Stomach smooth muscle (tissue), 2 donors: ENCODE measurements around the gene LRRC4C.

Experiments used
- H3K27ac ChIP-seq: one replicate; pipeline ENCODE4 v1.7.0; 2013; ENCODE audit warnings: mild to moderate bottlenecking, low read length, inconsistent platforms
- H3K27me3 ChIP-seq, 2 donors: one replicate each; pipeline ENCODE4 v1.7.0; 2013; ENCODE audit warnings: low read length in 2 of 2; ENCODE audit not compliant: insufficient read depth in 2 of 2, control insufficient read depth in 1 of 2
- H3K36me3 ChIP-seq, 2 donors: one replicate each; pipeline ENCODE4 v1.7.0; 2013; ENCODE audit warnings: low read length in 2 of 2; ENCODE audit not compliant: control insufficient read depth in 2 of 2, insufficient read depth in 2 of 2
- H3K4me1 ChIP-seq: one replicate; pipeline ENCODE4 v1.7.0; 2013; ENCODE audit warnings: low read length; ENCODE audit not compliant: control insufficient read depth, insufficient read depth
- H3K4me3 ChIP-seq, 2 donors: one replicate each; pipeline ENCODE4 v1.7.0; 2013; ENCODE audit warnings: low read length in 2 of 2
- H3K9ac ChIP-seq, 2 donors: one replicate each; pipeline ENCODE4 v1.7.0; 2013; ENCODE audit warnings: low read length in 2 of 2, mild to moderate bottlenecking in 1 of 2
- H3K9me3 ChIP-seq, 2 donors: one replicate each; pipeline ENCODE4 v1.7.0; 2013; ENCODE audit warnings: low read length in 2 of 2; ENCODE audit not compliant: control insufficient read depth in 2 of 2
- donor health status: healthy.
- donor health status: Pancreatic carcinoma.

LRRC4C gene

DNA sequence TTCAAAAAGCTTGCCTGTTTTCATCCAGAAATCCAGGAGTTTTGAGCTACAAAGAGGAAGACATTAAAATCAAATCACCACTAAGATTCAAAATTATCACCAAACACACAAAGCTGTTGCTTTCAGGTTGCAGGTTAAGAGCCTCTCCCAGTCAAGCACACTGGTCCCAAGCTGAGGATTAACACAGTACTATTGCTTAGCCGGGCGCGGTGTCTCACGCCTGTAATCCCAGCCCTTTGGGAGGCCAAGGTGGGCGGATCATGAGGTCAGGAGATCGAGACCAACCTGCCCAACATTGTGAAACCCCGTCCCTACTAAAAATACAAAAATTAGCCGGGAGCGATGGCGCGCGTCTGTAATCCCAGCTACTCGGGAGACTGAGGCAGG is 1165.1 kb downstream of the LRRC4C start:
- Histone ChIP-seq H3K27ac (no peak overlapping the region), H3K4me3 (peak overlapping the region in 1 of 2 donors; percentile 84), H3K9me3 (no peaks in the 10 kb centered on the region), H3K9ac (no peak overlapping the region), H3K27me3 (peaks cover 5 to 10% of the 10 kb centered on the region in 2 donors), H3K36me3 (no peaks in the 10 kb centered on the region), H3K4me1 (no peaks in the 10 kb centered on the region)

DNA sequence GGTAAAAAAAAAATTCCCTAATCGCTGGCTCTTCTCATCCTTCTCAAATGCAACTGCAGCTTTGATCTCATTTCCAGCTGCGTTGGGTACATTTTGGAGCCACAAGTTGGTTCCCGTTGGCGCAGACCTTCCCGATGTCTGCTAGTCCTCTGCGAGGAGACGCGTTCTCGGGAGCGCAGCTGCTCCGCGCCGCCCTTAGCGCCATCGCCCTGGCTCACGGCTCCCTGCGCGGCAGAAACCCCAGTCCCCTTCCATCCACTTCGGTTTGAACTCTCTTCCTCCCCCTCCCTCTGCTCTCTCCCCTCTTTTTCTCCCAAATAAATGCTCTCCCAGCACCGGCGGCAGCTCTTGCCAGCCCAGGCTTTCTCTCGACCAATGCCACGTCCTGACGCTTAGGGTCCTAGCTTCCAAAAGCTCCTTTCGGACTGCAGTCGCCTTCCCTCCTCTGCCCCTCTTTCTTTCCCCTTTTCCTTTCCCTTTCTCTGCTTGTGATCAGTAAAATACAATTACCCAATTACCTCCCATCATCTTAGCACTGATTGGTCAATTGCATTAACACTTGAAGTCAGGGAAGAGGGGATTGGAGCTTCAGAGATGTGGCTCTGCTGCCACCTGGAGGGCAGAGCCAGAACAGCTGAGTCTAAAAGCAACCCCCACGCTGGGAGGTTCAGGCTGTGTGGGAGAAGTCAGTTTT is 1165.7 kb downstream of the LRRC4C start:
- Histone ChIP-seq H3K36me3 (no peaks in the 10 kb centered on the region), H3K27me3 (peaks cover 5 to 10% of the 10 kb centered on the region in 2 donors), H3K9me3 (no peaks in the 10 kb centered on the region), H3K9ac (peak overlapping the region; percentile 64 to 66), H3K4me3 (peak overlapping the region; percentile 84 to 89), H3K4me1 (no peaks in the 10 kb centered on the region), H3K27ac (peak overlapping the region; percentile 31)

DNA sequence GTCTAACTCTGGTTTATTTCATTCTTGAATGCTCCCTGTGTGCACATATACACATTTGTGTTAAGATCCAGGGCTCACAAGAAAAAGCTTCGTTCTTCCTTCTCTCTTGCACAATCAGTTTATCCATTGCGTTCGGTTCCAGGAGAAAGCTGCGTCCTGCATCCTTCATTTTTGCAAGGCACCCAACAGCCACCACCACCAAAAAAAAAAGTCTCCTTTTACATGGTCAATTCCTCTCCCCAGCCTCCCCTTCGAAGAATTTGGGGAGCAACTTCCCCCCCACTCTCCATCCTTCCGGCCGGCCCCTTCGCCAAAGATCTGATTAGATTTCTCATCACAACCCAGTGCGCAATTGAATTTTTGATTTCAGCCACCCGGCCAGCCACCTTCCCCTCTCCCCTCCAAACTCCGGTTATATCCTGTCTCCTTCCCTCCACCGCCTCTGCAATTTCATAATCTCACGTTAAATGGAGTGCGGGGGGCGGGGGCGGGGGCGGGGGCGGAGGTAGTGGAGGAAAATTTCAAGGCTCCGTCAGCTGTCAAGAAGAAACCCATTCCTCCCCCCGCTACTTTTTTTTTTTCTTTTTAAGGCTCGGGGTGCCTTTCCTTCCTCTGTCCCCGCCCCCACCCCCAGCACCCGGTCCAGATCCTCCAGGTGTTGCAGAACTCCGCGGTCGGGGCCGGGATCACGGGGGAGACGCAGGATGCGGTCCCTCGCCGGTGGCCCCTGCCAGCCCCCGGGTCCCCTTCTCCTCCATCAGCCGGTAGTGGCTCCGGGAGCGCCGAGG is 1166.5 kb downstream of the LRRC4C start:
- Histone ChIP-seq H3K4me3 (peak overlapping the region; percentile 84 to 89), H3K36me3 (no peaks in the 10 kb centered on the region), H3K9ac (peak overlapping the region in 1 of 2 donors; percentile 64), H3K4me1 (no peaks in the 10 kb centered on the region), H3K27me3 (peaks cover 5 to 10% of the 10 kb centered on the region in 2 donors), H3K9me3 (no peaks in the 10 kb centered on the region), H3K27ac (no peak overlapping the region)

DNA sequence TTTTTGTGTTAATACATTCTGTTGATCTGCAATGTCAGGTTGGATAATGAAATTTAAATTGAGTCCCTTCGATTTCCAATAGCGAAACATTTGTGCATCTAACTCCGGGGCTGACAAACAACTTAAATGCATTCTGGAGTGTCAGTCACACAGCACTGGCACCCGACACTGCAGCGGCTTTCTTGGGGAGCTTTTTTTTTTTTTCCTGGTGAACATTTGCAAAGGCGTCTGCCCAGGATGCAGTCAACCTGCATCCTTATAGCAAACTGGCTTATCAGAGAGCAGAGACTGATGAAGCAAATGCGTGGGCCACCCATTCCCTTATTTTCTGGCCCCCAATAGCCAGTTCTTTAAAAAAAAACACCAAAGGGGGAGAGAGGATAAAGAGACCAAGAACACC is 1167.7 kb downstream of the LRRC4C start:
- Histone ChIP-seq H3K4me1 (no peaks in the 10 kb centered on the region), H3K4me3 (peak overlapping the region; percentile 46 to 84), H3K36me3 (no peaks in the 10 kb centered on the region), H3K9me3 (no peaks in the 10 kb centered on the region), H3K27me3 (peaks cover 5 to 10% of the 10 kb centered on the region in 2 donors), H3K9ac (peak overlapping the region in 1 of 2 donors; percentile 12), H3K27ac (no peak overlapping the region)

DNA sequence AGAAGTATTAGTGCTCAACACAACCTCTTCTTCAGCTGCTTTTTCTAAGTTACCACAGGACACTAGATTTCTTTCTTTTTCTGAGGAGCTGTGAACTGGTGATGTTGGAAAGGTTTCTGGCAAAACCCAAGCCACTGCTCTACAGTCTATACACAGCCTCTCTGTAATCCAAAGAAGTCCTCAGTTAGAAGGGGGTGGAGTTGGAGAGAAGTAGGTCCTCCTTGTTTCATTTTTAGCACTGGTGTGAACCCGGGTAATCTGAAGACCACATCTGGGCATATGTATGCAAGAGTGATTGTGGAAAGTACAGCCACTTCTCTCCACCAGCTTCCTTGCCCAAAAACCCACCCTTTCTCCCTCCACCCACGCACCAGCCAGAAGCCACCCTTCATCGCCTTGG is 1168.1 kb downstream of the LRRC4C start:
- Histone ChIP-seq H3K27me3 (peaks cover 5 to 8% of the 10 kb centered on the region in 2 donors), H3K36me3 (no peaks in the 10 kb centered on the region), H3K9me3 (no peaks in the 10 kb centered on the region), H3K27ac (no peak overlapping the region), H3K4me1 (no peaks in the 10 kb centered on the region), H3K4me3 (peak overlapping the region; percentile 46 to 50), H3K9ac (peak overlapping the region in 1 of 2 donors; percentile 16)

DNA sequence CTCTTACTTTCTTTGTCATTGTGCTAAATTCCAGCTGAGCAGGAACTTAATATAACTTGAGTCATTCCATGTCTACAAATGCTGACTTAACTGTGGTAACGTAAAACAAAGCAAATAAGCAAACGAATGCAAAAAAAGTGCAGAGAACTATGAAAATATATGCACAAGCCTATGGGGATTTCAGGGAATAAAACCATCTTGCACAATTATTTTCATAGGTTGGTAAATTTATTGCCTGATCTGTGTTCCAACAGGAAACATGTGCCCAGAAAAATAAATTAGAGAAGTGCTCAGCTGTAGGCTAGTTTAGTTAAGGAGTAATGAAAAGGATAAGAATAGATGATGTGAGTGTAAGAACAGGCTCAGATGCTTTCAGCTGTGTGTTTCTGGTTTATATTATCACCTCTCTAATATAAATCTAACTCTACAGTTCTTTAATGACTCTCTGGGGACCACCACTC is 1169.3 kb downstream of the LRRC4C start:
- peak overlapping the region in 1 of 2 donors; percentile 33 for H3K9ac ChIP-seq
- H3K9me3 ChIP-seq, result no peaks in the 10 kb centered on the region
- no peak overlapping the region for H3K27ac ChIP-seq
- no peak overlapping the region for H3K4me3 ChIP-seq
- H3K27me3 ChIP-seq, result peaks cover 5% of the 10 kb centered on the region in 2 donors
- no peaks in the 10 kb centered on the region for H3K36me3 ChIP-seq
- H3K4me1 ChIP-seq, result no peaks in the 10 kb centered on the region

DNA sequence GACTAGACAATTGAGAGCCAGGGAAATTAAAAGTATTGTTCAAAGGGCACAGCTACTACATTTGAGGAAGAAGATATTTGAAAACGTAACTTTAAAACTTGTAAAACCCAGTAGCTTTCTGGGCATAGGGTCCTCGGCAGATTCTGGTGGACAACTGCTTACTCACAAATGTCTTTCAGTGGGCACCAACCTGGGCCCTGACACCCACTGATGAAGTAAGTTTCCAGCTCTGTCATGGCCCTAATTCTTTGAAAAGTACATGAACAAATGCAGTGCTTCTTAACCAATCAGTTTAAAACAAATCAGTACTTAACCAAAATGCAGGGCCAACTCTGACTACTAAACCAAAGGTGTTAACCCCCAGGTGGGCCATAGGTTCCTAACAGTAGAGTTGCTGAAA is 1170.1 kb downstream of the LRRC4C start:
- H3K36me3 ChIP-seq, result no peaks in the 10 kb centered on the region
- H3K9ac ChIP-seq, result peak overlapping the region in 1 of 2 donors; percentile 12
- peak overlapping the region; percentile 10 to 32 for H3K4me3 ChIP-seq
- H3K9me3 ChIP-seq, result no peaks in the 10 kb centered on the region
- no peak overlapping the region for H3K27ac ChIP-seq
- H3K27me3 ChIP-seq, result peaks cover 5% of the 10 kb centered on the region in 2 donors
- no peaks in the 10 kb centered on the region for H3K4me1 ChIP-seq

DNA sequence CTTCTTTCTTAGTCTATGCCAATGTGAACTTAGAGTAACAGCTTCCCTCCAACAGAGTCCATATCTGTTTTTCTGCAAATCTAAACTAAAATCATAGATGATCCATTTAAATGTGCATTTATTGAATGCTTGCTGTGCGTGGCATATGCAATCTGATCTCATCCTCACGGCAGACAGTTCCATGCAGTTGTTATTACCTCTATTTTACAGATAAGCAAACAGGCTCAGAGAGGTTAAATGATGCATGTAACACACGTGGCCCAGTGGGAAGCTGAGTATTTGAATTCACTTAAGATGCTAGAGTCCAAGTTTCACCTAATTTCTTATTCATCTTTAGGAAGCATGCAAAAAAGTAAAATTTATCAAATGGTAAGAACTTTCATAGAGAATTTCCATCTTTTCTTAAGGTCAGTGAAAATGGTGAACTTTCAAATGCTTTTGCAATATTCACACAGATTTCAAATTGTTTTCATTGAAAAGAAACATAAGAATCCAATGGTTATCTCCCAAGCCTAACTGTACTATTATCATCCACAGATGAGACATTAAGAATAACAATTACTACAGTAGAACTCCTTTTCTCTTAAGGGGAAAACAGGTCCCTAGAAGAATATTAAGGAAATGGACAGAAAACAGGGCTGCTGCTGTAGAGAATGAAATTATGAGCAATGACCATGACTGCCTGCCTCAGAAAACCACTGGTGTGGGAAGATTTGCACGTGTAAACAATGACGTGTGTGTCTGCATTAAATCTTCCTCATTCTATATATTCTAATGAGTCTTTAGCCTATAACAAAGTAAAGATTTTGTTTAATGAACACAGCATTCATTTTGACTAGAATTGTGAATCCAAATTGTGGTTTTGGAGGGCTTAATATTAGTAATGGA is 1171.3 kb downstream of the LRRC4C start:
- Histone ChIP-seq H3K4me3 (no peak overlapping the region), H3K27ac (no peak overlapping the region)

DNA sequence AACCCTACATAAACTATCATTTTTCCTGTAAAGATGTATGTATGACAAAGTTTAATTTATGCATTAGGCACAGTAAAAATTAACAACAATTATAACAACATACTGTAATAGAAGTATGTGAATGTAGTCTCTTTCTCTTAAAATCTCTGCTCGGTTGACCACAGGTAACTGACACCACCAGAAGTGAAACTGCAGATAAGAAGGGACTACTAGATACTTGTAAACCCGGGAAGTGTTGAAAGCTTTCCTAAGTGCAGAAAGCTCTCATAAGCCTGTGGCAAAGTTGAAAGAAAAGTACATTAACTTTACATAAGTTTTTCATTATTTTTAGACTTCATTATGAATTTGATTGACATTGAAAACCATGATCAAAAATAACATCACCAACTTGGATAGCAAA is 1173.3 kb downstream of the LRRC4C start:
- H3K36me3 ChIP-seq, result no peaks in the 10 kb centered on the region
- peaks cover 0 to 2% of the 10 kb centered on the region in 2 donors for H3K27me3 ChIP-seq
- no peaks in the 10 kb centered on the region for H3K4me1 ChIP-seq
- no peak overlapping the region for H3K27ac ChIP-seq
- H3K4me3 ChIP-seq, result no peak overlapping the region
- H3K9ac ChIP-seq, result no peak overlapping the region
- H3K9me3 ChIP-seq, result no peaks in the 10 kb centered on the region

More for the DNA sequence above, 1171.3 kb downstream of the LRRC4C start:
- Histone ChIP-seq H3K4me1 (no peaks in the 10 kb centered on the region), H3K27me3 (peaks cover 5% of the 10 kb centered on the region in 2 donors), H3K9me3 (no peaks in the 10 kb centered on the region), H3K9ac (no peak overlapping the region), H3K36me3 (no peaks in the 10 kb centered on the region)

DNA sequence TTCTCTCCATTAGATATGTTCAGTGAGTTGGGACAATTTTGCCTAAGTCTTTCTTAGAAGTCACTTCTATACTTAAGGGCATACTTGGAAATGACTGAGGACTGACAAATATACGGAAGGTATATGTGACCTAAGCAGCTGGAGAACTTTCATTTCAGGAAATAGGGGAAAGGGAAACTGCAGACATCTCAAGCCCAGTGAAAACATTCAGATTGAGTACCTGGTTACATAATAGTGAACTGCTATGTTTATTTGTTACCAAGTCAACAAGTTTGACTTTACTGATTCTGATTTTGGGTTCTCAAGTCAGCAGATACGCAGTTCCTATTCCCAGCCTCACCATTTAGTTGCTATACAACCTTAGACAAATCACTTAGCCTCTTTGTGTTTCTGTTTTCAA is 1173.9 kb downstream of the LRRC4C start:
- Histone ChIP-seq H3K9ac (no peak overlapping the region), H3K4me1 (peaks cover 3% of the 10 kb centered on the region), H3K27me3 (peaks cover 0 to 2% of the 10 kb centered on the region in 2 donors), H3K27ac (no peak overlapping the region), H3K9me3 (no peaks in the 10 kb centered on the region), H3K4me3 (peak overlapping the region in 1 of 2 donors; percentile 15), H3K36me3 (no peaks in the 10 kb centered on the region)
